GM12875 (cell line): ENCODE results near the gene TEX51.

Experiments
- H3K4me3 ChIP-seq: one replicate; pipeline ENCODE4 v1.5.1; 2011; ENCODE audit warnings: low read depth, low read length, control low read depth
- TF ChIP-seq, protein P1 (sequence below): IDR thresholded peaks from 2 replicates; pipeline ENCODE4 v1.5.1; 2011; ENCODE audit warnings: low read depth, mild to moderate bottlenecking, control low read depth, inconsistent platforms, low read length, moderate library complexity, borderline replicate concordance; ENCODE audit not compliant: insufficient read depth

Gene TEX51

DNA sequence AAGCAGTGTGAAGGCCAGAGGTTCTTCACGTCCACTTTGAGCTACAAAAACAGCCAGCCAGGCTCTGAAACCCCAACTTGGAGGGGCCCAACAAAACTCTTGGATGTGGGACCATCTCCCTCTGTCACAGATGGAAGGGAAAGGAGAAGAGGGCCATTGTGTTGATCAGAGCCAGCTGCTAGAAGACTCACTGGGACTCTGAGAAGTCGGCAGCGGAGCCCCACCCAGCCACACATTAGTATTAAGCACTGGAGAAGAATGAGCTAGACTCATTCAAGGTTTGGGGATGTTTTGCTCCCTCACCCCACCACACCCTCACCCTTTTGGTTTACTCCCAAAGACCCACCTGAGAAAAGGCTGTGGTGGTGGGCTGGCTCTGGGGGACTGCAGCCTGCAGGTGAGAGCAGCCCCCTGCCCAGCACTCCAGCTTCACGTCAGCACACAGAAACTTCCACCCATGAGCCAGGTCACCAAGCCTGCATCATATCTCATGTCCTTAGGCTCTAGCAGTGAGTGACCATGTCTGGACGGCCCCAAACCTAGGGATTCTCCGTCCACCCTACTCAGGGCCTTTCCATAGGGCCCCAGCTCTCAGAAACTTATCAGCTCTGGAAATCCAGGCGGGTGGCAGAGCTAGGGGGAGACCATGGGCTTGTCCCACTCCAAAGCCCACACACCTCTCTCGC is 12.6 kb downstream of the TEX51 start:
- no peak overlapping the region for H3K4me3 ChIP-seq
- TF ChIP-seq, protein P1, sequence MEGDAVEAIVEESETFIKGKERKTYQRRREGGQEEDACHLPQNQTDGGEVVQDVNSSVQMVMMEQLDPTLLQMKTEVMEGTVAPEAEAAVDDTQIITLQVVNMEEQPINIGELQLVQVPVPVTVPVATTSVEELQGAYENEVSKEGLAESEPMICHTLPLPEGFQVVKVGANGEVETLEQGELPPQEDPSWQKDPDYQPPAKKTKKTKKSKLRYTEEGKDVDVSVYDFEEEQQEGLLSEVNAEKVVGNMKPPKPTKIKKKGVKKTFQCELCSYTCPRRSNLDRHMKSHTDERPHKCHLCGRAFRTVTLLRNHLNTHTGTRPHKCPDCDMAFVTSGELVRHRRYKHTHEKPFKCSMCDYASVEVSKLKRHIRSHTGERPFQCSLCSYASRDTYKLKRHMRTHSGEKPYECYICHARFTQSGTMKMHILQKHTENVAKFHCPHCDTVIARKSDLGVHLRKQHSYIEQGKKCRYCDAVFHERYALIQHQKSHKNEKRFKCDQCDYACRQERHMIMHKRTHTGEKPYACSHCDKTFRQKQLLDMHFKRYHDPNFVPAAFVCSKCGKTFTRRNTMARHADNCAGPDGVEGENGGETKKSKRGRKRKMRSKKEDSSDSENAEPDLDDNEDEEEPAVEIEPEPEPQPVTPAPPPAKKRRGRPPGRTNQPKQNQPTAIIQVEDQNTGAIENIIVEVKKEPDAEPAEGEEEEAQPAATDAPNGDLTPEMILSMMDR, result no peak

DNA sequence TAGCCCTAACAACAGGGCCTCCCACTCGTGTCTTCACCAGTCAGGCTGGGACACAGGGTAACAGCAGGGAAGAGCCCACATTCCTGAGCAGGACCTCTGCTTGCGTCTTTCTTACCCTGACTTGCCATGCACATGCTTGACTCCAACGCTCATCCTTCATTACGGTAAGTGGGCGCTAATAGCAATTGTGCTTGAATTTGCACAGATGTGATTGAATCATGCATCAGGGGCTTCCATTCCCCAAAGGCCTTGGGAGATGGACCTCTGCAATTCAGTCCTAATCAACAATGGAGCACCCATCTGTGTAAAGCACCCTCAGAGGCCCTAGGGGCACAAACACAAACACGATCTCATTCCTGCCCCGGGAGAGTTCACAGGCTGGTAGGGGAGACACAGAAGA is 13.5 kb downstream of the TEX51 start:
- TF ChIP-seq, protein P1, result no peak
- H3K4me3 ChIP-seq, result no peak overlapping the region

DNA sequence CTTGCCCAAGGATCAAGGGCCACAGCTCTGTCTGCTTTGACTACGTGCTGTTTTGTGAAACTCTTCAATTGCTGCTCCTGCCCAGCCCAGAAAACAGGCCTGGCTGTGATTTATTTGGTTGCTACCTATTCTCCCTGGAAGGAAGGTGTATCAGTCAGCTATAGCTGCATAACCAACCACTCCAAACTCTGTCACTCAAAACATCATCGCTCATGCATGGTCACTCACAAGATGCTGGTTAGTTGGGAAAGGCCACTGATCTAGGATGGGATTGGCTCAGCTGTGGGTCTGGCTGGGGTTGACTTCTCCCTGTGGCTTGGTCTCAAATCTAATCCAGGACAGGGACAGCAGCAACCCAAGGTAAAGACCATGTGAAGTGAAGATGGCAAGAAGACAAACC is 14.6 kb downstream of the TEX51 start:
- H3K4me3 ChIP-seq, result no peak overlapping the region
- TF ChIP-seq, protein P1, result no peak

DNA sequence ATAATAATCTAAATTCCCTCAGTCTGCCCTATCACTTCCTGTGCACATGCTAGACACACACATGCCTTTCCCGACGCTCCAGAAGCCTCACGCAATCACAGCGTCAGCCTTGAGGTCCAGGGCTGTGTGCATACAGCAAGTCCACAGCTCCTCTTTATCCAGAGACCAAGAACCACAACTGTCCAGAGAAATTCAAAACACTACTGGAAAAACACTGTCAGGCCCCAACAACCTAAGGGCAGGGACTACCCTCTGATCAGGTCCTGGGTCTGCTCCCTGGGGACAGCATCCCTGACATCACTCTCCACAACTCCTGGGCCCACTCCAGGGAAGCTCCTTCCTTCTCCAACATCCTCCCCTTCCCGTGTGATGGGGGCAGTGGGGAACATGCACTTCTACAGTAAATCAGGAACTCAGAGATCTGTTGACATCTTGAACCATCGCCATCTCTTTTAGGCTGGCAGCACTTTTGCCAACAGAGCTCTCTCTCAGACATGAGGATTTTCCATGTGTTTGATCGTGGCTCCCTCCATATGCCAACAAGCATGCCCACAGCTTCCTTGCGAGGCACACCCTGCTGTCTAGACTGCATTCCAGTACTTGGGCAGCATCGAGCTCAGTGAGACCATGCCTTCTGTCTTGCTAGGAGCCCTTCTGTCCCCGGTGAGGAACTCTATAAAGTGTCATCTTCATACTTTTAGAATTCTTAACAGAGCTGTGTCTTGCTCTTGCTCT is 15.4 kb downstream of the TEX51 start:
- TF ChIP-seq, protein P1, result no peak
- H3K4me3 ChIP-seq, result no peak overlapping the region

DNA sequence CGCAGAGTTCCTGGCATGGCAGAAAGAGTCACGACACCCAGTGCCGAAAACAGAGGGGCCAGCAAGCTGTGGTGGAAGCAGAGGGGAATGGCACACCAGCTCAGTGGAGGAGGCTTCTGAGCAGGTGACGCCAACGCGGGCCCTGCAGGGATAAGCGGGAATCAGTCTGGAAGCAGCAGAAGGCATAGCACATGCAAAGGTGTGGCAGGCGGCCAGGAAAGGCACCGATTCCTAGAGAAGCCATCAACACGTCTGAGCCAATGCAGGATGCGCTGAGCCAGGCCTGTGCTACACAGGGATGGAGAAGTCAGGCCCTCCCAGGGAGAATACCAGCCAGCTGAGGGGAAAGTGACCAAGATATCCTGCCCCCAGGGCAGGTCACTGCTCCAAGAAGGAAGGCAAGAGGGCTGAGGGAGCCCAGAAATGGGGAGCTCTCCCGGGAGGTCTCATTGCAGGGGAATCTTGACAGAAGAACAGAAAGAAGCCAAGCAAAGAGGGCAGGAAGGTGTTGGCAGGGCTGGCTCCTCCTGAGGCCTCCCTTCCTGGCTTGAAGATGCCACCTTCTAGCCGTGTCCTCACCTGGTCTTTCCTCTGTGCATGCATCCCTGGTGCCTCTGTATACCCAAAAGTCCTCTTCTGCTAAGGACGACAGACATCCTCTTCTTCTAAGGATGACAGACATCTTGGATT is 16.3 kb downstream of the TEX51 start:
- H3K4me3 ChIP-seq, result no peak overlapping the region
- TF ChIP-seq, protein P1, result no peak

DNA sequence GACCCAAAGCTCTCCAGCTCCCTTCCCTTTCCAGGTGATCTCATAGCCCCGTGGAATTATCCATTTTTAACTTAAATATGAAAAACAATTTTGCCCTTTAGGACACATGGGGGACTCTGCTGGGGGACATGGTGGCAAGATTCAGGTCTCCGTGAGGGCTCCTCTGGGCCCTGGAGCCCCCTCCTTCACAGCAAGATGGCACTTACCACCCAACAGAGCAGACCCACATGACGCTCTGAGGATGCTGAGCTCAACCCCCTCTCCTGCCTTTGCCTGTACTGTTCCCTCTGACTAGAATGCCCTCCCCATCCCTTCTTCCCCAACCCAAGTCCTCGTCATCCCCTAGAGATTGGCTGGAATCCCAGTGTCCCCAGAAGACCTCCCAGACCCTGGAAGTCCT is 17.2 kb downstream of the TEX51 start:
- TF ChIP-seq, protein P1, result no peak
- H3K4me3 ChIP-seq, result no peak overlapping the region
